HCT116 (cell line): Measurements from ENCODE around the gene KMT5C. TPM values are rescaled to one million over a fixed set of nuclear protein-coding genes. Genes with fewer than 3 reads are reported as not detected.

Experiments used
- ATAC-seq: fragments of 200-7000 bp; cut with Tn5 transposase; 2 replicates; pipeline ENCODE4 v1.9.1; 2020; ENCODE audit warnings: mild to moderate bottlenecking, moderate library complexity
- BruUV-seq: library from RNA; stranded (reverse); fragments of 400-500 nt; replicated peaks from 2 replicates; lab custom pipeline; 2021; lab: Mats Ljungman, UMichigan
- CTCF ChIA-PET: fragments of 300-600 bp; sonication (Branson Sonifier 250); formaldehyde crosslinking; loops from one replicate; lab custom pipeline; 2021; ENCODE audit warnings: antibody characterized with exemption; lab: Charles Lee
- POLR2A ChIA-PET: fragments of 300-600, 350-600 bp; sonication (Branson Sonifier 250); formaldehyde crosslinking; loops from one replicate; lab custom pipeline; 2021; ENCODE audit warnings: antibody characterized with exemption; lab: Charles Lee
- RAD21 ChIA-PET, 2 experiments: fragments of 300-600 bp; sonication (Branson Sonifier 250); formaldehyde crosslinking; loops; one replicate each; lab custom pipeline; 2023; ENCODE audit warnings: low total read pairs in 2 of 2; ENCODE audit not compliant: uncharacterized antibody in 2 of 2, unreplicated experiment in 2 of 2, low non-redundant PET in 1 of 2; lab: Charles Lee
- DNase-seq: peaks from one replicate; pipeline ENCODE4 v3.0.0-alpha.2; 2010; ENCODE audit warnings: low read depth, low spot score
- H2AFZ ChIP-seq: fragments of 200-600 bp; shearing (Covaris generic), sonication (generic); 2 replicates; pipeline ENCODE4 v1.6.1; 2017; ENCODE audit warnings: low read depth, mixed run types, mixed read lengths, antibody characterized with exemption, low read length; ENCODE audit not compliant: poor library complexity, severe bottlenecking
- H3K27ac ChIP-seq: 2 replicates; pipeline ENCODE4 v1.5.1; 2012; ENCODE audit warnings: low read depth, low read length
- H3K27me3 ChIP-seq: fragments of 200-600 bp; sonication (generic); 2 replicates; pipeline ENCODE4 v1.6.1; 2016; ENCODE audit warnings: mixed run types, low read length, mixed read lengths; ENCODE audit not compliant: insufficient read depth
- H3K36me3 ChIP-seq, 2 experiments: fragments of 200-500 bp in 1 of 2; fragments of 200-600 bp in 1 of 2; sonication (Bioruptor generic) in 1 of 2; sonication (generic) in 1 of 2; 2 replicates each; pipeline versions ENCODE4 v1.5.1 to v1.6.1; 2014 to 2016; ENCODE audit warnings: low read length in 2 of 2, inconsistent platforms in 1 of 2, mixed read lengths in 1 of 2, mixed run types in 1 of 2; ENCODE audit not compliant: insufficient read depth in 2 of 2, control insufficient read depth in 1 of 2
- H3K4me1 ChIP-seq, 2 experiments: fragments of 200-600 bp in 1 of 2; sonication (generic) in 1 of 2; 2 replicates each; pipeline versions ENCODE4 v1.5.1 to v1.6.1; 2012 to 2017; ENCODE audit warnings: low read length in 2 of 2, inconsistent platforms in 1 of 2, mild to moderate bottlenecking in 1 of 2, mixed read lengths in 1 of 2, mixed run types in 1 of 2, moderate library complexity in 1 of 2; ENCODE audit not compliant: insufficient read depth in 2 of 2, control insufficient read depth in 1 of 2
- H3K4me2 ChIP-seq: fragments of 200-600 bp; sonication (generic); 2 replicates; pipeline ENCODE4 v1.6.1; 2017; ENCODE audit warnings: mixed run types, low read length, mixed read lengths
- H3K4me3 ChIP-seq, 2 experiments: fragments of 200-600 bp in 1 of 2; sonication (generic) in 1 of 2; replicated peaks in 1 of 2; 2 replicates each; pipeline ENCODE4 v1.5.1; 2011 to 2016; ENCODE audit warnings: low read length in 2 of 2, control low read depth in 1 of 2, low read depth in 1 of 2, mild to moderate bottlenecking in 1 of 2, mixed read lengths in 1 of 2, mixed run types in 1 of 2
- H3K79me2 ChIP-seq: fragments of 200-600 bp; sonication (generic); 2 replicates; pipeline ENCODE4 v1.6.1; 2017; ENCODE audit warnings: mild to moderate bottlenecking, mixed run types, low read length, moderate library complexity, mixed read lengths; ENCODE audit not compliant: insufficient read depth
- H3K9ac ChIP-seq: fragments of 200-600 bp; sonication (generic); 2 replicates; pipeline ENCODE4 v1.6.1; 2016; ENCODE audit warnings: low read length, mixed read lengths
- H3K9me2 ChIP-seq: fragments of 200-600 bp; sonication (generic), shearing (Covaris generic); 2 replicates; pipeline ENCODE4 v1.6.1; 2017; ENCODE audit warnings: mixed run types, mild to moderate bottlenecking, moderate library complexity; ENCODE audit not compliant: insufficient read depth
- H3K9me3 ChIP-seq, 2 experiments: fragments of 200-500 bp in 1 of 2; fragments of 200-600 bp in 1 of 2; sonication (Bioruptor generic) in 1 of 2; sonication (generic) in 1 of 2; 2 replicates each; pipeline ENCODE4 v1.6.1; 2014 to 2017; ENCODE audit warnings: low read length in 2 of 2, mixed read lengths in 2 of 2, inconsistent platforms in 1 of 2, low read depth in 1 of 2, mild to moderate bottlenecking in 1 of 2, mixed run types in 1 of 2, moderate library complexity in 1 of 2; ENCODE audit not compliant: control insufficient read depth in 1 of 2, insufficient read depth in 1 of 2
- H4K20me1 ChIP-seq: fragments of 200-600 bp; sonication (generic), shearing (Covaris generic); 2 replicates; pipeline ENCODE4 v1.6.1; 2017; ENCODE audit warnings: mixed run types, mild to moderate bottlenecking, moderate library complexity; ENCODE audit not compliant: insufficient read depth
- CEBPB ChIP-seq: IDR thresholded peaks from 2 replicates; pipeline ENCODE4 v1.6.1; 2012; ENCODE audit warnings: low read depth
- EZH2phosphoT487 ChIP-seq: fragments of 200-600 bp; IDR thresholded peaks from 2 replicates; pipeline ENCODE4 v1.6.1; 2018; ENCODE audit warnings: antibody characterized with exemption, borderline replicate concordance
- YY1 ChIP-seq: IDR thresholded peaks from 2 replicates; pipeline ENCODE4 v1.6.1; 2011; ENCODE audit warnings: low read length, low read depth, moderate library complexity, mild to moderate bottlenecking; ENCODE audit not compliant: insufficient replicate concordance; ENCODE audit errors: extremely low read depth
- intact Hi-C: fragments of 100-400 bp; cut with micrococcal nuclease; formaldehyde crosslinking; loops from 2 replicates; pipeline ENCODE4 v1.10.0; 2022
- total RNA-seq: library from RNA; stranded (reverse); gene quantifications from one replicate; pipeline ENCODE4 v1.2.1, GENCODE V29; 2021; ENCODE audit not compliant: unreplicated experiment
- TF ChIP-seq, protein P1 (sequence below), 3 experiments: fragments of 200-600 bp in 1 of 3; sonication (generic) in 1 of 3; IDR thresholded peaks in 2 of 3; conservative IDR thresholded peaks in 1 of 3; 2 replicates each; pipeline ENCODE4 v1.5.1; 2012 to 2017; ENCODE audit warnings: low read depth in 2 of 3, low read length in 2 of 3, antibody characterized with exemption in 1 of 3, borderline replicate concordance in 1 of 3, control low read depth in 1 of 3, mild to moderate bottlenecking in 1 of 3, mixed read lengths in 1 of 3, mixed run types in 1 of 3, moderate library complexity in 1 of 3; ENCODE audit not compliant: insufficient read depth in 1 of 3

The KMT5C gene
- total RNA-seq, 1 experiment from 2014 or later: 27.5 TPM

DNA sequence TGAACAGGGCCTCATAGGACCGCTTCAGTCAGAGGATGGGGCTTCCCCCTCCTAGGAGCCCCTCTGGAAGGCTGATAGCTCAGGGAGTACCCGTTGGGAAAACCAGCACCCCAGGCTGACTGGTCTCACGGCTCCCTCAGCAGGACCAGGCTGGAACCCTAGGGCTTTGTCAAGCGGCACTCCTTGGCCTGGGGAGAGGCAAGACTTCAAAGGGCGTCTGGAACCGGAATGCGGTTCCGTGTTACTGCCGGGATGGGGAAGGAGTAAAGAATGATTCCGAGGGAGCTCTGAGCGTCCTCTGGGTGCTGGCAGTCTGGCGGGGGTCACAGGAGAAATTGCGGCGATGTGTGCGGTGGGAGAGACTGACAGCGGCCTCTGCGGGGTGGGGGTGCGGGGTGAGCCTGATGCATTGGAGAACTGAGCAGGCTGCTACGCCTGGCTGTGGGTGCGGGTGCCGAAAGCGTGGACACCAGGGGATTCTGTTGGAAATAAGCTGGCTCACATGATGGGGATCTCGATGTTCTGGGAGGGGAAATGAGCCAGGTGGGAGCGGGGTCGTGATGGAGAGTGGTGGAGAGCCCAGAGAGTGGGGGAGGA is 13.0 kb downstream of the KMT5C start:
- intact Hi-C loops: no loop called here
- no TSS peak for BruUV-seq
- no peak for ATAC-seq
- CTCF ChIA-PET: no interaction called here
- DNase-seq: no peak
- peaks cover 2 to 42% of the 10 kb centered on the region in 2 experiments; a peak in 3 of 4 replicates for H3K4me1 ChIP-seq
- no peak overlapping the region for H3K4me3 ChIP-seq
- no peak overlapping the region for H2AFZ ChIP-seq
- no peak overlapping the region for H3K9ac ChIP-seq
- H3K9me2 ChIP-seq: no peaks in the 10 kb centered on the region
- H3K79me2 ChIP-seq: no peaks in the 10 kb centered on the region
- H4K20me1 ChIP-seq: no peaks in the 10 kb centered on the region
- RAD21 ChIA-PET: no interaction called here
- H3K27me3 ChIP-seq: no peaks in the 10 kb centered on the region
- no peaks in the 10 kb centered on the region for H3K9me3 ChIP-seq
- H3K36me3 ChIP-seq: no peaks in the 10 kb centered on the region
- TF ChIP-seq, protein P1, sequence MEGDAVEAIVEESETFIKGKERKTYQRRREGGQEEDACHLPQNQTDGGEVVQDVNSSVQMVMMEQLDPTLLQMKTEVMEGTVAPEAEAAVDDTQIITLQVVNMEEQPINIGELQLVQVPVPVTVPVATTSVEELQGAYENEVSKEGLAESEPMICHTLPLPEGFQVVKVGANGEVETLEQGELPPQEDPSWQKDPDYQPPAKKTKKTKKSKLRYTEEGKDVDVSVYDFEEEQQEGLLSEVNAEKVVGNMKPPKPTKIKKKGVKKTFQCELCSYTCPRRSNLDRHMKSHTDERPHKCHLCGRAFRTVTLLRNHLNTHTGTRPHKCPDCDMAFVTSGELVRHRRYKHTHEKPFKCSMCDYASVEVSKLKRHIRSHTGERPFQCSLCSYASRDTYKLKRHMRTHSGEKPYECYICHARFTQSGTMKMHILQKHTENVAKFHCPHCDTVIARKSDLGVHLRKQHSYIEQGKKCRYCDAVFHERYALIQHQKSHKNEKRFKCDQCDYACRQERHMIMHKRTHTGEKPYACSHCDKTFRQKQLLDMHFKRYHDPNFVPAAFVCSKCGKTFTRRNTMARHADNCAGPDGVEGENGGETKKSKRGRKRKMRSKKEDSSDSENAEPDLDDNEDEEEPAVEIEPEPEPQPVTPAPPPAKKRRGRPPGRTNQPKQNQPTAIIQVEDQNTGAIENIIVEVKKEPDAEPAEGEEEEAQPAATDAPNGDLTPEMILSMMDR (IDR thresholded peaks at IDR 0.05 in 2 of 3, conservative IDR thresholded peaks at IDR 0.05 in 1 of 3; ENCODE audit: borderline replicate concordance in 1 of 3, insufficient read depth in 1 of 3, low read depth in 2 of 3, low read length in 2 of 3): no peak
- TF ChIP-seq, all 23 proteins: peak for 0
- POLR2A ChIA-PET: interaction anchor here (1.6 kb wide), 1 partner anchor 13 kb away, joined by 6 read pairs; the partner anchor contains the start of gene KMT5C
- H3K27ac ChIP-seq: no peak overlapping the region
- peak overlapping the region; percentile 92 for H3K4me2 ChIP-seq

- TSS peak; percentile 74 for BruUV-seq
- TF ChIP-seq EZH2phosphoT487 (no peak), YY1 (no peak), CEBPB (no peak)
- TF ChIP-seq, protein P1 (IDR thresholded peaks at IDR 0.05 in 2 of 3, conservative IDR thresholded peaks at IDR 0.05 in 1 of 3; ENCODE audit: borderline replicate concordance in 1 of 3, insufficient read depth in 1 of 3, low read depth in 2 of 3, low read length in 2 of 3): no peak
- TF ChIP-seq, all 23 proteins: peak for 0
- no peaks in the 10 kb centered on the region for H3K36me3 ChIP-seq
- H3K79me2 ChIP-seq: no peaks in the 10 kb centered on the region
- H4K20me1 ChIP-seq: no peaks in the 10 kb centered on the region
- no peaks in the 10 kb centered on the region for H3K9me3 ChIP-seq
- DNase-seq (no peak), ATAC-seq (no peak)
- H3K9ac ChIP-seq: peak overlapping the region; percentile 59
- peak overlapping the region; percentile 92 for H3K4me2 ChIP-seq
- intact Hi-C loops: no loop called here
- no peaks in the 10 kb centered on the region for H3K9me2 ChIP-seq
- peak overlapping the region; percentile 46 to 61 for H3K4me3 ChIP-seq
- CTCF ChIA-PET: no interaction called here
- peak overlapping the region; percentile 61 for H2AFZ ChIP-seq
- POLR2A ChIA-PET: interaction anchor here (1.6 kb wide), 1 partner anchor 14 kb away, joined by 6 read pairs; the partner anchor contains the start of gene KMT5C
- RAD21 ChIA-PET: no interaction called here
- peak overlapping the region; percentile 36; the same call in 1 of the 2 replicates for H3K27ac ChIP-seq
- H3K4me1 ChIP-seq: peaks cover 2 to 42% of the 10 kb centered on the region in 2 experiments; a peak in 3 of 4 replicates
- H3K27me3 ChIP-seq: no peaks in the 10 kb centered on the region
Observed at GRCh38 chr19:55353356-55353802, 13.7 kb downstream of the KMT5C start.
